H1 (cell line): ENCODE results near the gene LRRC37B.
"Not testable (repeated sequence)": the region's sequence is repeated elsewhere in the genome, so short reads cannot be mapped to it uniquely, and the experiment has no call there.

ENCODE experiments used
- CHD1 ChIP-seq: IDR thresholded peaks from 2 replicates; pipeline ENCODE4 v1.6.1; 2012; ENCODE audit warnings: low read depth, low read length, improper control_type of control experiment
- CREB1 ChIP-seq: IDR thresholded peaks from 2 replicates; pipeline ENCODE4 v1.6.1; 2012; ENCODE audit warnings: inconsistent platforms
- EP300 ChIP-seq, 2 experiments: IDR thresholded peaks; 1 replicate in 1 of 2; 2 replicates in 1 of 2; pipeline ENCODE4 v1.6.1; 2011 to 2012; ENCODE audit warnings: low read depth in 2 of 2, low read length in 2 of 2, mild to moderate bottlenecking in 2 of 2, borderline replicate concordance in 1 of 2, inconsistent platforms in 1 of 2, moderate library complexity in 1 of 2
- EZH2 ChIP-seq: fragments of 200-600 bp; sonication (generic); IDR thresholded peaks from 2 replicates; pipeline ENCODE4 v1.7.1; 2012; ENCODE audit warnings: low read depth, mild to moderate bottlenecking, moderate library complexity, low read length, inconsistent platforms; ENCODE audit not compliant: severe bottlenecking
- MAX ChIP-seq: IDR thresholded peaks from 2 replicates; pipeline ENCODE4 v1.6.1; 2012; ENCODE audit warnings: inconsistent platforms
- POLR2A ChIP-seq, 2 experiments: IDR thresholded peaks; 1 replicate in 1 of 2; 2 replicates in 1 of 2; pipeline ENCODE4 v1.6.1; 2011; ENCODE audit warnings: low read depth in 2 of 2, low read length in 2 of 2, mild to moderate bottlenecking in 2 of 2; ENCODE audit errors: control extremely low read depth in 1 of 2
- POLR2AphosphoS5 ChIP-seq: IDR thresholded peaks from 2 replicates; pipeline ENCODE4 v1.6.1; 2011; ENCODE audit warnings: low read depth, low read length
- RBBP5 ChIP-seq: IDR thresholded peaks from 2 replicates; pipeline ENCODE4 v1.7.1; 2012; ENCODE audit warnings: low read depth, mild to moderate bottlenecking, inconsistent platforms, low read length, moderate library complexity, borderline replicate concordance
- SIN3A ChIP-seq, 2 experiments: IDR thresholded peaks in 1 of 2; conservative IDR thresholded peaks in 1 of 2; 2 replicates each; pipeline ENCODE4 v1.6.1; 2011 to 2012; ENCODE audit warnings: low read length in 2 of 2, improper control_type of control experiment in 1 of 2, low read depth in 1 of 2, mild to moderate bottlenecking in 1 of 2
- SRF ChIP-seq: IDR thresholded peaks from 2 replicates; pipeline ENCODE4 v1.6.1; 2011; ENCODE audit warnings: mild to moderate bottlenecking, low read depth, low read length, moderate library complexity
- ZNF274 ChIP-seq: IDR thresholded peaks from 2 replicates; pipeline ENCODE4 v1.7.0; 2012; ENCODE audit warnings: low read length, borderline replicate concordance; ENCODE audit errors: extremely low read depth
- TF ChIP-seq, protein P1 (sequence below): IDR thresholded peaks from 2 replicates; pipeline ENCODE4 v1.6.1; 2011; ENCODE audit warnings: low read depth, mild to moderate bottlenecking, low read length; ENCODE audit not compliant: insufficient read depth
- TF ChIP-seq, protein P2 (sequence below), 3 experiments: IDR thresholded peaks; 1 replicate in 2 of 3; 2 replicates in 1 of 3; pipeline versions ENCODE4 v1.5.1 to v1.6.1; 2011; ENCODE audit warnings: low read length in 3 of 3, mild to moderate bottlenecking in 3 of 3, inconsistent platforms in 2 of 3, low read depth in 1 of 3, moderate library complexity in 1 of 3; ENCODE audit not compliant: insufficient read depth in 1 of 3; ENCODE audit errors: control extremely low read depth in 1 of 3
- TF ChIP-seq, protein P3 (sequence below): IDR thresholded peaks from 2 replicates; pipeline ENCODE4 v1.6.1; 2012; ENCODE audit warnings: low read length, inconsistent platforms

DNA sequence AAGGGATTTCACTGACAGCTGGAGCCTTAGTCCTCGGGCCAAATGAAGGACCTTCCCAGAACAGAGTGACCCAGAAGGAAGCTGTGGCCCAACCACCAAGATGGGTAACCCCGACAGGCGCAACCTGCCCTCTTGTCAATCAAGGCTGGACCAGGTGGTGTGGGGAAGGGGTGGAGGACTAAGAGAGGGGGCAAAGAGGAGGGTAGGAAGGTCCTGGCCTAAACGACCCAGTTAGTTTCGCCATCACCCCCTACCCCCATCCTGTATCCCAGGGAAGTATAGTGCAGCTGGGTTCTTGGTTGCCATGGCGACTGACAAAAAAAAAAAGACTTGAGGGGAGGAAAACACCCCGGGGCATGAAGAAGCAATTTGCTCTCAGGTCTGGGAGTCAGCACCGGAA is 54.7 kb downstream of the LRRC37B start:
- TF ChIP-seq, protein P1, sequence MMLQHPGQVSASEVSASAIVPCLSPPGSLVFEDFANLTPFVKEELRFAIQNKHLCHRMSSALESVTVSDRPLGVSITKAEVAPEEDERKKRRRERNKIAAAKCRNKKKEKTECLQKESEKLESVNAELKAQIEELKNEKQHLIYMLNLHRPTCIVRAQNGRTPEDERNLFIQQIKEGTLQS, result not testable (repeated sequence)
- TF ChIP-seq, protein P2, sequence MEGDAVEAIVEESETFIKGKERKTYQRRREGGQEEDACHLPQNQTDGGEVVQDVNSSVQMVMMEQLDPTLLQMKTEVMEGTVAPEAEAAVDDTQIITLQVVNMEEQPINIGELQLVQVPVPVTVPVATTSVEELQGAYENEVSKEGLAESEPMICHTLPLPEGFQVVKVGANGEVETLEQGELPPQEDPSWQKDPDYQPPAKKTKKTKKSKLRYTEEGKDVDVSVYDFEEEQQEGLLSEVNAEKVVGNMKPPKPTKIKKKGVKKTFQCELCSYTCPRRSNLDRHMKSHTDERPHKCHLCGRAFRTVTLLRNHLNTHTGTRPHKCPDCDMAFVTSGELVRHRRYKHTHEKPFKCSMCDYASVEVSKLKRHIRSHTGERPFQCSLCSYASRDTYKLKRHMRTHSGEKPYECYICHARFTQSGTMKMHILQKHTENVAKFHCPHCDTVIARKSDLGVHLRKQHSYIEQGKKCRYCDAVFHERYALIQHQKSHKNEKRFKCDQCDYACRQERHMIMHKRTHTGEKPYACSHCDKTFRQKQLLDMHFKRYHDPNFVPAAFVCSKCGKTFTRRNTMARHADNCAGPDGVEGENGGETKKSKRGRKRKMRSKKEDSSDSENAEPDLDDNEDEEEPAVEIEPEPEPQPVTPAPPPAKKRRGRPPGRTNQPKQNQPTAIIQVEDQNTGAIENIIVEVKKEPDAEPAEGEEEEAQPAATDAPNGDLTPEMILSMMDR (IDR thresholded peaks at IDR 0.05; ENCODE audit: control extremely low read depth in 1 of 3, insufficient read depth in 1 of 3, low read depth in 1 of 3, low read length in 3 of 3), result not testable (repeated sequence)
- not testable (repeated sequence) for TF ChIP-seq CREB1; POLR2A (IDR thresholded peaks at IDR 0.05; ENCODE audit: control extremely low read depth in 1 of 2, low read depth in 2 of 2, low read length in 2 of 2); MAX; ZNF274; CHD1; RBBP5; SRF; SIN3A (conservative IDR thresholded peaks at IDR 0.05 in 1 of 2, IDR thresholded peaks at IDR 0.05 in 1 of 2; ENCODE audit: low read depth in 1 of 2, low read length in 2 of 2); POLR2AphosphoS5; EP300 (IDR thresholded peaks at IDR 0.05; ENCODE audit: borderline replicate concordance in 1 of 2, low read depth in 2 of 2, low read length in 2 of 2); EZH2
- TF ChIP-seq, protein P3, sequence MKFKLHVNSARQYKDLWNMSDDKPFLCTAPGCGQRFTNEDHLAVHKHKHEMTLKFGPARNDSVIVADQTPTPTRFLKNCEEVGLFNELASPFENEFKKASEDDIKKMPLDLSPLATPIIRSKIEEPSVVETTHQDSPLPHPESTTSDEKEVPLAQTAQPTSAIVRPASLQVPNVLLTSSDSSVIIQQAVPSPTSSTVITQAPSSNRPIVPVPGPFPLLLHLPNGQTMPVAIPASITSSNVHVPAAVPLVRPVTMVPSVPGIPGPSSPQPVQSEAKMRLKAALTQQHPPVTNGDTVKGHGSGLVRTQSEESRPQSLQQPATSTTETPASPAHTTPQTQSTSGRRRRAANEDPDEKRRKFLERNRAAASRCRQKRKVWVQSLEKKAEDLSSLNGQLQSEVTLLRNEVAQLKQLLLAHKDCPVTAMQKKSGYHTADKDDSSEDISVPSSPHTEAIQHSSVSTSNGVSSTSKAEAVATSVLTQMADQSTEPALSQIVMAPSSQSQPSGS, result not testable (repeated sequence)
